ENCODE data around the gene GUCY2F.
A peak's percentile ranks its signal among the peaks of the same experiment; 100 is the strongest.

The GUCY2F gene

DNA sequence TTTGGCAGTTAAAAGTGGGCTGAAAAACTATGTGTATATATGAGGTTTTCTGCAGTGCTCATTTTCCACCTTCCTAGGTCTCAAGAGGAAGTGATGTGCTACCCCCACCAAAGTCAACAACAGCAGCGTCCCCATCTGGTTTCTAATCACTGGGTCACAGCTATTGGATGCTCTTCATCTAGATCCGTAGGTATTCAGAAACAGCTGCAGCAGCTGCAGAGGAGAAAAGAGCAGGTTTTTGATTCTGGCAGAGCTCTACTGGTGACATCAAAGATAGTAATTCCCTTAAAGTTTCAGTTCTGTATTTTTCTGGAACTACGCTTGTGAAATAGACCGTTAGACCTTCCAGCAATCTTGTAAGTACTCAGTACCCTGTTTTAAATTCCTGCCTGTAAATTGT lies 5.8 kb upstream of the GUCY2F start:
- no peak for DNase-seq (ENCODE audit: low read depth)
- TF ChIP-seq, protein P1, sequence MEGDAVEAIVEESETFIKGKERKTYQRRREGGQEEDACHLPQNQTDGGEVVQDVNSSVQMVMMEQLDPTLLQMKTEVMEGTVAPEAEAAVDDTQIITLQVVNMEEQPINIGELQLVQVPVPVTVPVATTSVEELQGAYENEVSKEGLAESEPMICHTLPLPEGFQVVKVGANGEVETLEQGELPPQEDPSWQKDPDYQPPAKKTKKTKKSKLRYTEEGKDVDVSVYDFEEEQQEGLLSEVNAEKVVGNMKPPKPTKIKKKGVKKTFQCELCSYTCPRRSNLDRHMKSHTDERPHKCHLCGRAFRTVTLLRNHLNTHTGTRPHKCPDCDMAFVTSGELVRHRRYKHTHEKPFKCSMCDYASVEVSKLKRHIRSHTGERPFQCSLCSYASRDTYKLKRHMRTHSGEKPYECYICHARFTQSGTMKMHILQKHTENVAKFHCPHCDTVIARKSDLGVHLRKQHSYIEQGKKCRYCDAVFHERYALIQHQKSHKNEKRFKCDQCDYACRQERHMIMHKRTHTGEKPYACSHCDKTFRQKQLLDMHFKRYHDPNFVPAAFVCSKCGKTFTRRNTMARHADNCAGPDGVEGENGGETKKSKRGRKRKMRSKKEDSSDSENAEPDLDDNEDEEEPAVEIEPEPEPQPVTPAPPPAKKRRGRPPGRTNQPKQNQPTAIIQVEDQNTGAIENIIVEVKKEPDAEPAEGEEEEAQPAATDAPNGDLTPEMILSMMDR (conservative IDR thresholded peaks at IDR 0.05; ENCODE audit: low read depth, low read length) = no peak
- no peak overlapping the region for H3K4me3 ChIP-seq (ENCODE audit: low read depth, low read length)

GRCh38 chrX:109485470-109486340 lies 3.8 kb upstream of the GUCY2F start:
- no peak overlapping the region for H3K4me3 ChIP-seq (ENCODE audit: low read depth, low read length)
- peak; percentile 76 for DNase-seq (ENCODE audit: low read depth)
- TF ChIP-seq, protein P1 (conservative IDR thresholded peaks at IDR 0.05; ENCODE audit: low read depth, low read length) = peak; percentile 86

DNA sequence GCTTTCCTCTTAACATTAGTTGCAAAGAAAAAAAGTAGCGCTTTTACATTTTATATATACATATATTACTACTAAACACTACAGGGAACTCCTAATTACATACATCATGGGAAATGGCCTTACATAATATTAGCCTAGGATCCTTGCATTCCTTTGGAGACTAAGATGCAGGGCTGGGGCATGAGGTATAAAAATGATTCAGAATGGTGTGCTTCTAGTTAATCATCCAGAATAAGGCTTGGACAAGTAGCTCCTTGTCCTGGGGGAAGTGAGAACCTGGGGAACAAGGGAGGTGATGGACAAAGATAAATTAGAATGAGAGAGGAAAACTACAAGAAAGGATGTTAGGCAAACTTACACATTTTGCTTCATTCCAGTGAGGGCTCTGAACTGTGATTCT lies 3.0 kb upstream of the GUCY2F start:
- no peak for DNase-seq (ENCODE audit: low read depth)
- H3K4me3 ChIP-seq (ENCODE audit: low read depth, low read length) = no peak overlapping the region
- TF ChIP-seq, protein P1 (conservative IDR thresholded peaks at IDR 0.05; ENCODE audit: low read depth, low read length) = no peak

DNA sequence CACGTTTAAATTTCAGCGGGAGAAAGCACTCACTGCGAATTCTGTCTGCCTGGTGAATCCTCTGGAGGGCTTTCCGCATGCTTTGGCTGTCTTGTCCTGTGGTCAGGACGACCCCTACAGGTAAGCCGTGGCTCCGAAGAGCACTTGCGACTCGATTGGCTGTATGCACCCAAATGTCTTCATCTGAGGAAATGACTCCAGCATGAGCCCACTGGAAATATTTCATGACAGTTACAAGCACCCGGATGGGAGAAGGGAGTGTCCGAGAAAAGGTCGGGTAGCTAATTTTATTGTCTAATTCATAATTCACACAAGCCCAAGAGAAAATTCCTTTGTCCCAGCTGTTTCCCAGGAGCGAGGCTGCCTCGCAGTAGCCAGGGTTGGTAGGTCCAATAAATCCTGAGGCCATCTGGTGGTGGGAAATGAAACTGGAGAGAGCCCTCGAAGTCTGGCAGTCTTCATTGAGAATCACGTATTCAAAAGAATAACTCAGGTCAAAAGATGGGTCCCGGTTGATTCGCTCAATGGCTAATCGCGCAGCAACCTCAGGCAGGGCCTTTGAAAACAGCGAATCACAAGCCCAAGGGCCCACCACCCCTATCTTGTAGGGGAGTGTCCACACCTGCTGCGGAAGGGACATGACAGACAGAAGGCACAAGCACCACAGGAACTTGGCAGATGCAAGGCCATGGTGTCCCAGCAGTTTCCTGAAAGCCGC lies 6.6 kb downstream of the GUCY2F start:
- H3K4me3 ChIP-seq (ENCODE audit: low read depth, low read length) = peak overlapping the region; percentile 4
- TF ChIP-seq, protein P1 (conservative IDR thresholded peaks at IDR 0.05; ENCODE audit: low read depth, low read length) = peak; percentile 66
- peak; percentile 61 for DNase-seq (ENCODE audit: low read depth)

DNA sequence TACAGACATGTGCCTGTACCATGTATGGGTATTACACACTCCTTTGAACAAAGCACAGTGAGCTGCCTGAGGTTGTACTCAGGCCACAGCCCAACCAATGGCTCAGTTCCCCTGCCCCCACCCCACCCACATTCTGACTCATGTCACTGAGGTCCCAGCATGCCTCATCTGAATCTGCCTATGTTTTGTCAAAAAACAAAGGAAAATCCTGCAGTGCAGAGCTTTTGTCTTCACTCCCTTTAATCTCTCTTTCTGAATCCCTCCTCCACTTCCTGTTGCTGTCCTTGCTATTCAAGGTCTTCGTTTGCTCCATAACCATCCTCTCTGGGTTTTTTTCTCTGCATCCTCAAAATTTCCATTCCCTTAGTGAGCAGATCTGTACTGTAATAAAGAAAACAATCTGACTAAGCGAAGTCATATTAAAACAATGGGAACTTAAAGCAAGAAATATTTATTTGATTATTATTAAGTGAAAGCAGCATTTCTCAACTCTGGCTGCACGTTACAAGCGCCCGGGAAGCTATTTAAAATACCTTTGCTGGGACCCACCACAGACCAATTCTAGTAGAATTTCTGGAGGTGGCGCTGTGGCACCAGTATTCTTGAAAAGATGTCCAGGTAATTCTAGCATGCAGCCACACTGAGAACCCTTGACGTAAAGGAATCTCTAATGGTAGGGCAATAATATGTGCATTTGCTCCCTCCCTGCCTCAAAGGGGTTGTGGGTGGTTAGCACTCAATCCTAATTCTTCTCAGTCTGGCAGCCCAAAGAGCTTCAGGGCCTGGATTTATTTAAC lies 8.7 kb downstream of the GUCY2F start:
- DNase-seq (ENCODE audit: low read depth) = peak; percentile 57
- TF ChIP-seq, protein P1 (conservative IDR thresholded peaks at IDR 0.05; ENCODE audit: low read depth, low read length) = peak; percentile 56
- no peak overlapping the region for H3K4me3 ChIP-seq (ENCODE audit: low read depth, low read length)

- no peak for DNase-seq (ENCODE audit: low read depth)
- TF ChIP-seq, protein P1 (conservative IDR thresholded peaks at IDR 0.05; ENCODE audit: low read depth, low read length) = no peak
- no peak overlapping the region for H3K4me3 ChIP-seq (ENCODE audit: low read depth, low read length)
Measured at GRCh38 chrX:109464231-109464630, 17.7 kb downstream of the GUCY2F start.
